GM12878 (cell line): ENCODE data around the gene SINHCAF.
"Not testable (repeated sequence)": the region's sequence is repeated elsewhere in the genome, so short reads cannot be mapped to it uniquely, and the experiment has no call there.

Source experiments
- HDAC6 ChIP-seq: fragments of 200-600 bp; sonication (generic); IDR thresholded peaks from one replicate; pipeline ENCODE4 v1.8.0; 2017; ENCODE audit warnings: antibody characterized with exemption; ENCODE audit not compliant: unreplicated experiment
- POLR2AphosphoS5 ChIP-seq: IDR thresholded peaks from 2 replicates; pipeline ENCODE4 v1.6.1; 2011; ENCODE audit warnings: mild to moderate bottlenecking, low read length, inconsistent platforms
- TAF1 ChIP-seq: IDR thresholded peaks from 2 replicates; pipeline ENCODE4 v1.6.1; 2011; ENCODE audit warnings: mild to moderate bottlenecking, low read depth, low read length, borderline replicate concordance
- TF ChIP-seq, protein P1 (sequence below), 3 experiments: IDR thresholded peaks in 2 of 3; conservative IDR thresholded peaks in 1 of 3; 2 replicates each; pipeline ENCODE4 v1.5.1; 2011; ENCODE audit warnings: low read depth in 3 of 3, low read length in 3 of 3, mild to moderate bottlenecking in 3 of 3, control low read depth in 2 of 3, moderate library complexity in 2 of 3, inconsistent platforms in 1 of 3, mixed read lengths in 1 of 3; ENCODE audit not compliant: control insufficient read depth in 2 of 3, insufficient read depth in 1 of 3; ENCODE audit errors: extremely low read depth in 1 of 3

DNA sequence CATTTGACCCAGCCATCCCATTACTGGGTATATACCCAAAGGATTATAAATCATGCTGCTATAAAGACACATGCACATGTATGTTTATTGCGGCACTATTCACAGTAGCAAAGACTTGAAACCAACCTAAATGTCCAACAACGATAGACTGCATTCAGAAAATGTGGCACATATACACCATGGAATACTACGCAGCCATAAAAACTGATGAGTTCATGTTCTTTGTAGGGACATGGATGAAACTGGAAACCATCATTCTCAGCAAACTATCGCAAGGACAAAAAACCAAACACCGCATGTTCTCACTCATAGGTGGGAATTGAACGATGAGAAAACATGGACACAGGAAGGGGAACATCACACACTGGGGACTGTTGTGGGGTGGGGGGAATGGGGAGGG is 52.2 kb downstream of the SINHCAF start:
- not testable (repeated sequence) for TF ChIP-seq POLR2AphosphoS5, TAF1, HDAC6
- TF ChIP-seq, protein P1, sequence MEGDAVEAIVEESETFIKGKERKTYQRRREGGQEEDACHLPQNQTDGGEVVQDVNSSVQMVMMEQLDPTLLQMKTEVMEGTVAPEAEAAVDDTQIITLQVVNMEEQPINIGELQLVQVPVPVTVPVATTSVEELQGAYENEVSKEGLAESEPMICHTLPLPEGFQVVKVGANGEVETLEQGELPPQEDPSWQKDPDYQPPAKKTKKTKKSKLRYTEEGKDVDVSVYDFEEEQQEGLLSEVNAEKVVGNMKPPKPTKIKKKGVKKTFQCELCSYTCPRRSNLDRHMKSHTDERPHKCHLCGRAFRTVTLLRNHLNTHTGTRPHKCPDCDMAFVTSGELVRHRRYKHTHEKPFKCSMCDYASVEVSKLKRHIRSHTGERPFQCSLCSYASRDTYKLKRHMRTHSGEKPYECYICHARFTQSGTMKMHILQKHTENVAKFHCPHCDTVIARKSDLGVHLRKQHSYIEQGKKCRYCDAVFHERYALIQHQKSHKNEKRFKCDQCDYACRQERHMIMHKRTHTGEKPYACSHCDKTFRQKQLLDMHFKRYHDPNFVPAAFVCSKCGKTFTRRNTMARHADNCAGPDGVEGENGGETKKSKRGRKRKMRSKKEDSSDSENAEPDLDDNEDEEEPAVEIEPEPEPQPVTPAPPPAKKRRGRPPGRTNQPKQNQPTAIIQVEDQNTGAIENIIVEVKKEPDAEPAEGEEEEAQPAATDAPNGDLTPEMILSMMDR (IDR thresholded peaks at IDR 0.05 in 2 of 3, conservative IDR thresholded peaks at IDR 0.05 in 1 of 3; ENCODE audit: control insufficient read depth in 2 of 3, extremely low read depth in 1 of 3, insufficient read depth in 1 of 3, low read depth in 3 of 3, low read length in 3 of 3): not testable (repeated sequence)
